GM18873 (cell line): Measurements from ENCODE around the gene ERICH2.
"Not testable (repeated sequence)": the region's sequence is repeated elsewhere in the genome, so short reads cannot be mapped to it uniquely, and the experiment has no call there.

Experiments
- ATAC-seq: cut with Tn5 transposase; IDR thresholded peaks from one replicate; pipeline ENCODE4 v1.9.1; 2021; ENCODE audit warnings: mild to moderate bottlenecking, moderate library complexity, moderate number of reproducible peaks; ENCODE audit not compliant: unreplicated experiment, low FRiP score

Gene ERICH2, protein sequence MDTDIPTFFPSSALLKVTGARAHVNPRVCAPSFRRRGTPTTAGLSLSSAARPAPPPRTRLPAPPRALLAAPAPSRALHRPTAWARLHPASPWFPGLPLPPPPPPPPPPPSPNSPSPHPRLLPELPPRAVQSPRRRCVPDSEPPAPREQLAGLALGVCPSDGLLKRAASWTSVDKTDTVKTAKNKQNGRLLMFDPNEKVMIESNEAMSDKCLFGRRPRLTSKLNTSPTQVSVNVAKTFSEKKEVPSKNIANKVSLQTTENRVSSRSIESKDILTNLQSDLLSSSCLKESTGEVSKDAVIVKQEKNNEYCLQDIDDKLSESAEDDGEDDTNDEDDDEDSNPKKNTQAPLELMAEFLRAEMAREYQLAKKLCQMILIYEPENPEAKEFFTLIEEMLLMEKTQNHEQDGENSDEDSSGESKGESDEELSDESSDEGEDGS

DNA sequence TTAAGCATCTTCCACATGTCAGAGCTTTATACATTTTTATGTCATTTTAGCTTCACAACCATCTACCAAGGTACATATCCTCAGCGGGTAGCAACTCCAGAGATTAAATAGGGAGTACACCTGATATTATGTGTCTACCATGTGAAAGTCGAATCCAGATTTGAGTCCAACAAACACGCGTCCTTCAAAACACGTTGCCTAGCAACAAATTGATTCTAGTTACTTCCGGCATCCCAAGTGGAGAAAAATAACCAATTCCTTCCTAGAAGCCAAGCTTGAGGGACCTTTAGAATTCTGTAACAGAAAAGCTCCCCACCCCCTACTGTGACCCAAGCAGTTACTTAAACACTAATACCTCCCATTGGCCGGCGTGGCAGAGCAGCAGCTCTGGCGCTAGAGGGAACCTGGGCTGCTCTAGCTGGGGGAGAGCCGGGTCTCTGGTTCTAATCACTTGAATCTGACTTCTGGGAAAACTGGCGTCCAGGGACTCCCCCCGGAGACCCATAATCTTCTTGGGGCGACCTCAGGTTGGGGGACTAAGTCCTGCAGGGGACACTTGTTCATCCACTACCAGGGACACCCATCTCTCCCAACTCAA, at the start of gene ERICH2:
Gene ERICH2 (plus strand): TSS at position 371 of the 598 bp plus-strand sequence. CDS start 304 bp downstream, outside the sequence.
- ATAC-seq, result peak; percentile 36

DNA sequence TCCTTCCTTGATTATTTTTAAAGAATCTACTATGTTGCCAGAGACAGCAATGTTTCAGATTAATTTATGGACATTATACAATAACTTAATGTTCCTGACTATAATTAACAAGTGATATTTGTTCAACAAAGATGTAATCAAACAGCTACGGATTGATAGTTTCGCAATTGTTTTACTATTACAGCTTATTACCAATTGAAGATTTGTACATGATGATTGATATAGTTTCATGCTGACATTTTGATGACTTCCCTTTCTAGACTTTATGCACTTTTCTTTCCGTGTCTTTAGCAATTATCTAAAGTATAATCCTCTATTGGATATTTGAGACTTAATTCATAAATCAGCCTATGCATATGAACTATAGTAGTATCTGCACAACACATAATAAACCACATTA, 48.5 kb upstream of the ERICH2 start:
- ATAC-seq, result no peak

DNA sequence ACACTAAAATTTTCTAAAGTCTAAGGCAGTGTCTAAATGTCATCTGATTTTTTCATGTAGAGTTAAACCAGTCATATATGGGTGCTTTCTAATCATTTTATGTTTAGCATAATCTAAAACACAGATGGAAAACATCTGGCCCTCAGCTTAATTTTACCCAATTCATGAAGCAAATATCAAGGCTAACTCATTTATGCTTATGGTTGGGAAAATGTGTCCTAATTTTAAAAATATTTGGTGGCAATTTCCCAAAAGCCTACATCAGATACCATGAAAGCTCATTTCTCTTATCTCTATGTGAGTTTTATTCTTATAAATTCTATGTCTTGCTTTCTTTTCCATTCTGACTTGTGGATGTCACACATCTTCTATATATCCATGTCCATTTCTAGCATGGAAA, 47.9 kb upstream of the ERICH2 start:
- no peak for ATAC-seq

DNA sequence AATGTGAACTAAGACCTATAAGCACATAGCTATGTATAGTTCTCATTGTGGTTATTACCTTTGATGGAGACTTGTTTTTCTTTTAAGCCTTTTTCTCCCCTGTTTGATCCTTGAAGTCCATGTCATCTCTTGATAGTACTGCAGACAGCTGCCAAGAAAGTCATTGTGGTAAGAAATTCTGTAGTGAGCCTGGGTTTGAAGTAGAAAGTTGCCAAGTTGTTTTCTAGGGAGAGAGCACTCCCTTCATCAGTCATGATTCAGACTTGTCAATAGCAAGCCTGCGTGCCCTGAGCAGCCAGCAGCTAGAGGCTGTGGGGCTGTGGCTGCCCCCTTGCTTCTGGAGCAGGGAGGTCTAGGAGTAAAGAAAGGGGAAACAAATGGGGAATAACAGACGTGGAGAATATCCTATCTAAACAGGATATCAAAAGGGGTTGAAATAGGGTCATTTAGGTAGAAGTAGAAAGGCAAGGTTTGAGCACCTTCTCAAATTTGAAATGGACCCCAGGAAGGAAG, 46.7 kb upstream of the ERICH2 start:
- no peak for ATAC-seq

DNA sequence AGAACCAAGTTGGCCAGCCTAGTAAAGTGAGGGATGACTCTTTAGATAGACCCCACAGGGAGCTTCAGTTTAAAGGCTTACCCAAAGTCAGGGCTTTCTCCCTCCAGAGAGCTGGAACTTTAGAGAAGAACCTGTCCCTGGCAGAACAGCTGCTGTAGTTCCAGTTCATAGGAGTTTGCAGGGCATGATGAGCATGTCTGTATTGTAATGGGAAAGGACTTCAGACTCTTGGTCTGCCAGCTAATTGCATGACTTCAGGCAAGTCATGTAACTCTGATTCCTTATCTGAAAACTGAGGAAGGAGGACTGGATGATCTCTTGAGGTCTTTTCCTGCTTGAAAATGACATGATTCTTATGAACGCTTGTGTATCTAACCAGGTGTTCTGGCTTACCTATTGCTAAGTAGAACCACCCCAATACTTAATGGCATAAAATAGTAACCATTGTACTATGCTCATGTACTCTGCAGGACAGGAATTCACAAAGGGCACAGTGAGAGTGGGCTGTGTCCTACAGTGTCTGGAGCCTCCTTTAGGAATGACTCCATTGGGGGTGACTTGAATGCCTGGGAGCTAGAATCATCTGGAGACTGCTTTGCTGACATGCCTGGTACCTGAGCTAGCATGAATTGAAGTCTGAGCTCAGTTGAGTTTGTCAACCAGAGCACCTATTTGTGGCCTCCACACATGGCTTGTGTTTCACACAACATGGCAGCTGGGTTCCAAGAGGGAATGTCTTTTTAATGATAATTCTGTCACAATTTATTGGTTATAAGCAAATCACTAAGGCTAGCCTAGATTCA, 36.2 kb upstream of the ERICH2 start:
- ATAC-seq, result no peak

DNA sequence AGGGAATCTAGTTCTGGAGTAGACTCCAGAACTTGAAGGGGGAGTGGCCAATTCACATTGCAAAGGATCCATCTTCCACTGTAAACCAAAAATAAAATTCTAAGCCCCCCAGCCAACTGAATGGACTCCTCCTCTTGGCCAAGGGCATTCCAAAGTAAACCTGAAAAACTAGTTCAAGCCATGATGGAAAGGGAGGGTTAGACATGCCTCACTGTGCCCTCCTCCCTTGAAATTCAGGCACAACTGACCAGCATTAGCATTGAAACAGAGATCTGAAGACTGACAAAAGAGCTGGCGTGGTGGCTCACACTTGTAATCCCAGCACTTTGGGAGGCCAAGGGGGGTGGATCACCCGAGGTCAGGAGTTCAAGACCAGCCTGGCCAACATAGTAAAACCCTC, 35.6 kb upstream of the ERICH2 start:
- ATAC-seq, result not testable (repeated sequence)

DNA sequence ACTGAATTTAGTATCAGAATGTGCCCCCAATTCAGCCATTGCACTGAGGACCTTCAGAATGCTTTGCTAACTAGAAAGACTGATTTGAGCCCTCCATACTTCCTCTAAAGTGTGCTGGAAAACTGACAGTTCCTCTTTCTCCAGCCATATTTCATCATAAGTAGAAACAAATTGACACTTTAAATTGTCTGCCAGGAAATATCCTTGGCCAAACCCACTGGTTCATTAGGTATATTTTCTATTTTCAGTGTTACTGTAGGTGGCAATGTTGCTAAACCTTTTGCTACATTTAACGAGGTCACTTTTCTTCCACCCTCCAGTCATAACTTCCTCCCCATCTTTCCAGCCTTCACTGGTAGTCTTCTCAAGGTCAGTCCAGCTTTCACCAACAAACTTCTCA, 33.5 kb upstream of the ERICH2 start:
- no peak for ATAC-seq

DNA sequence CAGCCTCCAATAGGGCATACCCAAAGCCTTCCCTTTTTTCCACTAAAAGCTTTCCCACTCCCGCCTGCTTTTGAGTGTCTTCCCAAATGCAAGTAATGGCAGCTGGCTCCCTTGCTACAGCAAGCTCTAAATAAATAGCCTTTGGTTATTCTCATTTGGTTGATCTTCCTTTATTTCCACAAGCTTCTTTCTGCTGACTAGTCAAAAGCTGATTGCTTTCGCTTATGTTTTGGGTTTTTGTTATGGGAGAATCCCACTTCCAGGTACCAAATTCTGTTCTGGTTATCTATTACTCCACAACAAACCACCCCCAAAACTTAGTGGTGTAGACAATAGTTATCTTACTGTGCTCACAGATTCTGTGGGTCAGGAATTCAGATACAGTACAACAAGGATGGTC, 32.8 kb upstream of the ERICH2 start:
- no peak for ATAC-seq

DNA sequence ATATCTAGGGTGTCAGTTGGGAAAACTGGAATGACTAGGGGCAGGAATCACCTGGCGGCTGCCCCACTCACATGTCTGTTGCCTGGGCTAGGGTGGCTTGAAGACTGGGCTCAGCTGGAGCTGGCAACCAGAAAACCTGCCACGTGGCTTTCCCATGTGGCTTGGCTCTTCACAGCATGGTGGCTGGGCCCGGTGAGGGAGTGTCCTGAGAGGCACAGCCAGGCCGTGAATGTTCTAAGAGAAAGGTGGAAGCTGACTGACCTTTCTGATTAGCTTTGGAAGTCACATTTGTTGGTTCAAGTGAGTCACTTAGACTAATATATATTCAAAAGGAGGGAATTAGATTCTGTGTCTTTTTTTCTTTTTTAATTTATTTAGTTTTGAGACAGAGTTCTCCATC, 32.4 kb upstream of the ERICH2 start:
- ATAC-seq, result no peak

DNA sequence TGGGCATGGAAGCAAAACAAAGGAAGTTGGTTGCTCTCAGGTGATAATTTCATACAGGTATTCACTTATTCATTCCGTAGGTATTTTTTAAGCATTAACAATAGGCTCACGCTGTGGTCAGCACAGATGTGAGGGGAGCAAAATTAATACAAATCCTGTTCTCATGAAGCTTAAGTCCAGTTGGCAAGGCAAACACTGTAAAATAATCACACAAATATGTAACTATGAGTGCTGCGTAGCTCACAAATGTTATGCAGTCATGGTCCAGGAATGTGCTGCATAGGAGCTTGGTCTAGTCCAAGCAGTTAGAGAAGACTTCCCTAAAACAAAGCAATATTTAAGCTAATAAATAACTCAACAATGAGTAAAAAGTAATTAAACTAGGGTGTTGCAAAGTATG, 31.1 kb upstream of the ERICH2 start:
- ATAC-seq, result no peak

DNA sequence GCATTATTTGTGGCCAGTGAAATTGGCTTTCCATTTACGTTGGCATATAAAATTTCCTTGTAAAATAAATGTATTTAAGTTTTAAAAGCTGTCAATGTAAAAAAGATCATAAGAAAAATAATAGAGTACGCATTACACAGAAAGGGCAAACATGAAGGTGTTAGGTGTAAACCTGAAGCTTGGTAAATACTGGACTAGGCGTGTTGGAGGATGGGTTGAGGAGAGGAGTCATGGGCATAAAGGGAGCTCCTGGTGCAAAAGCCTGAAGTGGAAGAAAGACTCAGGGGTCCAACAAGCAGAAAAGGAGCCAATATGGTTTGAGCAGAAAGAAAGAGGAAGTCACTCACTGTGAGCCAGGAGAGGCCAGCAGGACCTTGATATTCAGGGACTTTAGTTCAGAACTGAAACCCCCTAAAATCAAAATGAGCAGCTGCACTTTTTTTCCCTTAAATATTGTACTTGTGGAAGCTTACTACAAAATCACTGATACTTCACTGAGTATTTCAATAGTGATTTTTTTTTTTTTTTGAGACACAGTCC, 30.6 kb upstream of the ERICH2 start:
- ATAC-seq, result no peak

DNA sequence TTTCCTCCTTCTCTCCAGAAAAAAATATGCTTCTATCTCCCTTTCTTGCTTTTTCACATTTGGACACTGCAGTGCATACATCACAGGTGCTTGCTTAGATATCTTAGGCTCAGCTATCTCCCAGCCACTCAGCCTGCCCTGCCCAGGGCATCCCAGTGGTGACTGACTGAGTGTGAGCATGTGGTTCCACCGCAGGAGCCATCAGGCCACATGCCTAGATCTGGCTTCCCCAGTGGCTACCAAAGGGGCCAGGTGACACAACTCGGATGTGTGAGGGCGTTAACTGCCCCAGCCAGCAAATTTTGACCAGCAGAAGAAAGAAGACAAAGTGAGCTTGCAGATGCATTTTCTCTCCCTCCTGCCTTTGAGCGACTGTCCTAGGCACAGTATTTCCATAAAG, 29.5 kb upstream of the ERICH2 start:
- ATAC-seq, result no peak

DNA sequence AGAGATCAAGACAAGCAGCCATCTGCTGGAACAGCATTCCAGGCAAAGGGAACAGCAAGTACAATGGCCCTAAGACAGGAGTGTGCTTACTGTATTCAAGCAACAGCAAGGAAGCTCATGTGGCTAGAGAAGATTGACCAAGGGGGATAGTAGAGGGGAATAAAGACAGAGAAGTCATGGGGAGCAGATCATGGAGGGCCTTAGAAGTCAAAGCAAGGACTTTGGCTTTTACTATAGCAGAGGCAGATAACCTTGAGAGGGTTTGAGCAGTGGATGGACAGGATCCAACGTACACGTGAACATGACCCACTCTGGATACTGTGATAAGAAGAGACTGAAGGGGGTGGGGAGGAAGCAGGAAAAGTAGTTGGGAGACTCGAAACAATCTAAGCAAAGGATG, 28.2 kb upstream of the ERICH2 start:
- no peak for ATAC-seq

DNA sequence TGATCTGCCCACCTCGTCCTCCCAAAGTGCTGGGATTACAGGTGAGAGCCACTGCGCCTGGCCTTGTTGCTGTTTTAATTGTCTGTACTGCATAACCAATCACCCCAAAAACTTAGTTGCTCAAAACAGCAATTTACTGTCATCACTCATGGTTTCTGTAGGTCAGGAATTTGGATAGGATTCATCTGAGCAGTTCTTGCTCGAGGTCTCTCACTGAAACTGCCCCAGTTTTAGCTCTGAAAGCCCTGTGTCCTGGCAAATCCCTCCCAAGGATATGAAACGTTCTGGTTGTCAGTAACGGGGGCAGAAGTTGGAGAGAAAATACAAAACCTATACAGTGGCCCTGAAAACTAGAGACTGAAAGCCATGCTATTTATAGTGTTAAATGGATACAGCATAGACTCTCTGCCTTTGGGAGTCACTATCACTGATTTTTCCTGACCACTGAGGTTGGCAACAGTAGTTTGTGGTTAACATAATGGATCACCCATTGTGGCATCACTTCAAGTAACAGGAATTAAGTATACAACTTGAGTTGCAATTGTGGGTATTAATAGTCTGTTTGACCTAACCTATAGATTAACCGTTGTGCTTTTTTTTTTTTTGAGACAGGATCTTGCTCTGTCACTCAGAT, 27.2 kb upstream of the ERICH2 start:
- no peak for ATAC-seq

DNA sequence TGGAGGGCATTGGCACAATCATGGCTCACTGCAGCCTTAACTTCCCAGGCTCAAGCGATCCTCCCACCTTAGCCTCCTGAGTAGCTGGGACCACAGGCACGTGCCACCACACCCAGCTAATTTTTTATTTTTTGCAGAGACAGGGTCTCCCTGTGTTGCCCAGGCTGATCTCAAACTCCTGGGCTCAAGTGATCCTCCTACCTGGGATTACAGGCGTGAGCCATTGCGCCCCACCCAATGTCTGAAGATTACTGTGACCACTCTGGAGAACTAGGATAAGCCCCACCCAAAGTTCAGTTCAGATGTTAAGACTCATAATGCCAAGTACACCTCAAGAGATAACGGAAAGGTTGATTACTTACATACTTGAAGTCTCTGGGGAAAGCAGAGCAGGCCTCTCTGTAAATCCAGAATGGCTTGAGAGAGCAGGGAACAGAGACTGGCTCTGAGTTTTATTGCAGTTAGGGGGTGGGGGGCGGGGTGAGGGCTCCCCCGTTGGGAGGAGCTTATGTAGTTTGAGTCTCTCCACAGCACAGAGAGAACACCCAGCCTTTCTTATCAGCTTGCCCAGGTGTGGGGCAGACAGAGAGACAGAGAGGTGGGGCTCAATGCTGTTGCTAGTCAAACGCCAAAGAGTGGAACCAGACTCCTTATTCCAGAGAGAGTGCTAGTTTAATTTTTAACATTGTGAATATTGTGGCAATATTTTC, 26.5 kb upstream of the ERICH2 start:
- ATAC-seq, result no peak

DNA sequence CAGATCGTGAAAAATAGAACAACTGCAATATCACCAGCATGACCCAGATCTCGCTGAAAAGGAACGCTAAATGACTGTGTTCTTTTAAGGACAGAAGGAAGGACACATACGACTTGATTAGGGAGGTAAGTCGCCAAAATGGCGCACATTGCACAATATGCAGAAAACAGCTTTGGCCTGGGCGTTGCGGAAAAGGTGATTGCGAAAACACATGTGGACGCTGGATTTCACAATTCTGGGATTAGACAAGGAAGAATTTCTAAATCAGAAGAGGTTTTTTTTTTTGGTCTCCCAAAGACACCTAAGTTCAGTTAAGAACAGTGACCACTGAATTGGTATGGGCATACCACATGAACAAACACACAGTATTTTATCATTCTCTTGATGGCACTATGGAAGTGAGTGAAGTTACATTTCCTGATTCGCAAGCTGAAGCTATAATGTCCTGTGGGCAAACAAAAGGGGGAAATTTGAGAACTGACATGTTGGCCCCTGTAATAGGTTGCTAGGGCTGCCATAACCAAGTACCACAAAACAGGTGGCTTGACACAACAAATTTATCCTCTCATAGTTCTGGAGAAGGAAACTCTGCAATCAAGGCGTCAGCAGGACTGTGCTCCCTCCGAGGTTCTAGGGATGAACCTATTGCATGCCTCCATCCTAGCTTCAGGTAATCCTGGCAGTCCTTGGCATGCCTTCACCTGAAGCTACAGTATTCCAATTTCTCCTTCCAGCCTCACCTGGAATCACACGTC, 25.8 kb upstream of the ERICH2 start:
- no peak for ATAC-seq

DNA sequence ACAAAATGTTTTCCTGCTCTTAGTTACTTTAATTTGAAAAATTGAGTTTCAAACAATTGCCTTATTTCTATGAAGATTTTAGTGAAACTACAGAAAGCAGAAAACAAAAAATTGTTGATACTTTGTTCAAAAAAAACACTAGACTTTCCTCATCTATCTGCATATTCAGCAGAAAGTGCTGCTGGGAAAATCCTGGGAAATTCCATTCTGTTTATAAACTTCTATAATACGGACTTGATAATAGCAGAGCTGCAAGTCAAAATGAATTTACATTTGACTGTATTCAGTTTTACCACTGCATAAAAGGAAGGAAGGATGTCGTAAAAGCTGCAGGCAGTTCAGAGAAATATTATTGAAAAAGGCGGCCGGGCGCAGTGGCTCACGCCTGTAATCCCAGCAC, 24.9 kb upstream of the ERICH2 start:
- ATAC-seq, result no peak

DNA sequence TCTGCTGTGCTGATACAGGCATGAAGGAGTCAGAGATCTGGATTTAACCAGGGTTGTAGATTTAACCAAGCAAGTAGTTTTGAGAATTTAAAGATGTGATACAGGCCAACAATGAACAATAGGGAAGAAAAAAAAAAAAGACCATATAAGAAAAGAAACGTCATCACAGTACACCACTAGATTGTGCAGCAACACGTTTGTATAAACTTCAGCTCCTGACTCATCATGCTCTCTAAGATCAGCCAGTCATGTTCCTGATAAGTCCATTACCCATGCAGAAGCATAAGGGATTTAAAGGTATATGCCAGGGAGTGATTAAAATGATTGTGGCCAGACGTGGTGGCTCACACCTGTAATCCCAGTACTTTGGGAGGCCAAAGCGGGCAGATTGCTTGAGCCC, 22.3 kb upstream of the ERICH2 start:
- ATAC-seq, result no peak

DNA sequence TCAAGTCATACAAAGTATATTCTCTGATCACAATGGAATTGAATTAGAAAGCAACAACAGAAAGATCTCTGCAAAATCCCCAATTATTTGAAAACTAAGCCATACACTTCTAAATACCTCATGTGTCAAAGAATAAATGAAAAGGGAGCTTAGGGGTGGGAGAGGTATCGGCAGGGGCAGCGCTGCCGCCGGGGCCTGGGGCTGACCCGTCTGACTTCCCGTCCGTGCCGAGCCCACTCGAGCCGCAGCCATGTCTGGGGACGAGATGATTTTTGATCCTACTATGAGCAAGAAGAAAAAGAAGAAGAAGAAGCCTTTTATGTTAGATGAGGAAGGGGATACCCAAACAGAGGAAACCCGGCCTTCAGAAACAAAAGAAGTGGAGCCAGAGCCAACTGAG, 18.6 kb upstream of the ERICH2 start:
- not testable (repeated sequence) for ATAC-seq
